HEK293T (cell line): Measurements from ENCODE around the gene PLA1A.

Source experiments
- BHLHE40 ChIP-seq: fragments of 450-650 bp; IDR thresholded peaks from 2 replicates; pipeline ENCODE4 v1.6.1; 2016; ENCODE audit warnings: mild to moderate bottlenecking, moderate library complexity, borderline replicate concordance
- FOXM1 ChIP-seq: fragments of 450-650 bp; IDR thresholded peaks from 2 replicates; pipeline ENCODE4 v1.6.1; 2017; ENCODE audit warnings: mild to moderate bottlenecking, borderline replicate concordance
- HDGF ChIP-seq: fragments of 450-650 bp; IDR thresholded peaks from 2 replicates; pipeline ENCODE4 v1.6.1; 2017; ENCODE audit warnings: antibody characterized with exemption, borderline replicate concordance
- LEF1 ChIP-seq: fragments of 450-650 bp; IDR thresholded peaks from 2 replicates; pipeline ENCODE4 v1.6.1; 2017; ENCODE audit warnings: mild to moderate bottlenecking, borderline replicate concordance
- SP1 ChIP-seq: fragments of 450-650 bp; IDR thresholded peaks from 2 replicates; pipeline ENCODE4 v1.6.1; 2017

GRCh38 chr3:119619094-119619493, 21.4 kb downstream of the PLA1A start:
- no peak for TF ChIP-seq SP1
- no peak for TF ChIP-seq HDGF
- no peak for TF ChIP-seq BHLHE40
- no peak for TF ChIP-seq FOXM1
- TF ChIP-seq LEF1, result no peak
